Activated effector memory CD4-positive, alpha-beta T cell treated with anti-CD3 and anti-CD28 coated beads, Interleukin-2, amount 50 U/mL, for 16 hours (primary cell): ENCODE measurements around the gene PEMT.

Experiments used
- DNase-seq: peaks from one replicate; pipeline ENCODE4 v3.0.0-alpha.2; 2020

The PEMT gene

DNA sequence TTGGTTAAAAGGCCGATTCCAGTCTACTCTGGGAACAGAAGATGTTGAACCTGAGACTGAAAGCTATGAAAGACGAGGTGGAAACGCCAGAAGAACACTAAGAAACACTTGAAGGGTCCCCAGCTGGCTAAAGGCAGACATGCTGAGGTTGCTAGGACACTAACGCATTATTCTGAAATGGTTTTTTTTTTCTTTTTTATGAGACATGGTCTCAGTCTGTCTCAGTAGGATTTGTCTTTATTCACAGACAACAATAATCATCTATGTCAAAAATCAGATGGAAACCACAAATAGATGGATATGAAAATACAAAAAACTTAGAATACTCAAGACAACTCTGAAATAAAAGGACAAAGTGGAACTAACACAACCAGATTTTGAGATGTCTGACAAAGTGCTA is 60.4 kb downstream of the PEMT start:
- DNase-seq, result no peak

DNA sequence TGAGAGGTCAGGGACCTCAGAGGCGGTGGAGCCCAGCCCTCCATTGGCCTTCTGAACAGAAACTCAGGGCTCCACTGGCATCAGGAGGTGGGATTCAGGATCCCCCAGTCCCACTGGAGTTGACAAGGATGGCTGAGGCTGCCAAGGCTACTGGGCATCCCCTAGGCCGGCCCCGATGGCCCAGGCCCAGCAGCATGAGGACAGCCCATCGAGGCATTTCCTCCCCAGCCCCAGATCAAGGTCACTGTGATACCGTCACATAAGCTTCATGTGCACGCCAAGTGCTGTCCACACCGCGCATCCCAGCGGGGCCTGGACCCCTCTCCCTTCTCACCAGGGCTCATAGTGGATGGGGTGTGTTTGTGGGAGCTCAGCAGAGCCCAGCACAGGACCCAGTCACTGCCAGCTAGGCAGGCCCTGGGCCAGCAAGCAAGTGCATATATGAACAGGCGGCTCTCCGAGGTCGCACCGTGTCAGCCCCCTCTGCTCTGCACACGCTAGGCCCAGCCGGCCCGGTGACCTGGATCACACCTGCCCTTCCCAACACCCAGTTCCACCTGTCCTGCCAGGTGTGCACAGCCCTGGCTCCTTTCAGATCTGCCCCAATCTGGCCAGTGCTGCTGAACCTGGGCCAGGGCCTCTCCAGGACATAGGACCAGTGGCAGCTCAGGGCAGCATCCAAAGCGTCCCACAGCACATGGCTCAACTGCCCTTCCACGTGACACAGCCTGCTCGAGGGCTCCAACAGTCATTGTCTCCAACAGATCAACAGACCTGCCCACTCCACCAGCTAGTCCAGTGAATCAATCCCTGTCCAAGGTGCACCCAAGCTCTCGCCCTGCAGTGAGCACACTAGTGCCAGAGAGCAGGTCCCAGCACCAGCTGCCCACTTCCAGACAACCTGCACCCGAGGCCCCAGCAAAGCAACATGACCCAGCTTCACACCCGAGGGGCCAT is 62.5 kb downstream of the PEMT start:
- no peak for DNase-seq

DNA sequence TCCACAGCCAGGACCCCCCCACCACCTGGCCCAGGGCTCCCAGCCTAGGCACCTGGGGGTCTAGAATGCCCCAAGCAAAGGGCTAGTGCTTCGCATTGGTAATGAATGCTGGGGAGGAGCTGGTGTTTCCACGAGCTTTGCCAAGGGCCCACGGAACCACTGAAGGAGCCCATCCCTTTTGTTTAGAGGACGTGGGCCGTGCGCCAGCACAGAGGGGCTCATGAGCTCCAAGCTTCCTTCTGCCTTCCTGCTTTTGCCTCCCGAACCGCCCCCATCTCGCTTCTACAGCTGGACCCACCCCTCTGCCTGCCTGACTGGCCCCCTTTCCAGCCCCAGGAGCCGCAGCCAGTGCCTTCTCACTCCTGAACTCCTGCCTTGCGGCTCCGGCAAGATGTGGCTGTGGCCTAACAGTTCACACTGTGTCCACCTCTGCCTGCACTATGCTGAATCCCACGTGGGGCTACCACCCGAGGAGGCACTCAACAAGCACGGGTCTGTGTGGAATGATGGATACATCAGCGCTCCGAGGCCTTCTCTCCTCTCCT is 63.5 kb downstream of the PEMT start:
- no peak for DNase-seq

DNA sequence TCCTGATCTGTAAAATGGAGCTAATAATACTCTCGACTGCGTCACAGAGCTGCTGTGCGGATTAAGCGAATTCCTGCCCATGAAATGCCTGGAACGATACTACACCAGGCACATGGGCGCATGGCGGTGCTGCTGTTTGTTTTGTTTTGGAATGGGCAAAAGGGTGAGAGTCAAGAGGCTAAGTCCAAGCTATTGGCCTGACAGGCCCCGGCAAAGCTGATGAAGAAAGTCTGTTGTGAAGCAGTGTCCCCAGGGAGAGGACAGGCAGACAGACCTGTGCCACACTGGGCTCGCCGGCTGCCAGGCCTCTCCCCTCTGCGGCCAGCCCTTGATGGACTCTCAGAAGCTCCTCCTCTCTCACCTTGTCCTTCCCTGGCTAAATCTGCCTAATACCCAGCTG is 64.0 kb downstream of the PEMT start:
- no peak for DNase-seq

DNA sequence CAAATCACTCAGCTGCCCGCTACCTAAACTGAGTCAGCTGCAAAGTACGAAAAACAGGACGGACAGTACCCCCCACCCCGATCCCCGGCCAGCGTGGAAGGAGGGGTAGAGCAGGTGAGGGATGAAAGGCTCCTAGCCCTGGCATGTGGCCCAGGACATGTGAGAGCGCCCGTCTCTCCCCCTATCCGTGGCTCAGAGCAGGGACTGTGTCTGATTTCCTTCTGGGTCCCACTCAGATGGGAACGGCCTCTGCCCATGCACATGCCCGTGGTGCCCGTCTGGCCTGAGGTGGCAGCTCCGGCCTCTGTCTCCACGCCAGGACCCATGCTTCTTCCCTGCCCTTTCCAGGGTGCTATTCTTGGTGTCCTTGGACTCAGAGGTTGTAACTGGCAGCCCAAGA is 65.1 kb downstream of the PEMT start:
- DNase-seq, result no peak

DNA sequence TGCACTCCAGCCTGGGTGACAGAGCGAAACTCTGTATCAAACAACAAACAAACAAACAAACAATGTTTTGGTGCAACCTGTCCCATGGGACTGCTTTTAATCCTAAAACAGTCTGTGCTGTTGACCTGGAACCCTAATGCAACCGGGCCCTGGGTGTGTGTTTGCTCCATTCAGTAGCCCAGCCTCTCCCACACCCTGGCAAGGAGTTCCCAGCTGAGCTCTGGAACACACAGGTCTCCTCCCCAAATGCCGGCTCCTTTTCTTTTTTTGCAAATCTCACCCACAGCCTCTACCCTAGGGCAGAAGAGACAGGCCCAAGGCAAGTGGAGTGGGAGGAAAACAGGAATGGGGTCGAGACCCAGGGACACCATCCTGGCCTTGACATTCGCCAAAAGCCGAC is 65.6 kb downstream of the PEMT start:
- no peak for DNase-seq

DNA sequence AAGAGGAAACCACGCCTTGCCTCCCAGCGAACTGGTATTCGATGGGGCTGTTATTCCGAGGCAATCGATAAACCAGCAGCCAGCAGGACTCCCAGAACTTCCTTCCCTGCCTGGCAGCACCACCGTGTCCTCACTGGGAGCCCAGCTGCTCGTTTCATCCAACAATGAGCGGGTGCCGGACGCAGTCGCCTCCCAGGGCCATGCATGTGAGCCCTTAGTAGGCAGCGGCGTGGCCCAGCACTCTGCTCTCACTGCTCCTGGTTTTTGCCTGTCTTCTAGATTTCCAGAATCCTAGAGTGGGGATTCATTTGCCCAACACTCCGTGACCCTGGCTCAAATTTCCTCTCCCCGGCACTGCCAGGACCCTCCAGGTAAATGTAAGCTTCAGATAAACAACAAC is 66.2 kb downstream of the PEMT start:
- DNase-seq, result no peak

DNA sequence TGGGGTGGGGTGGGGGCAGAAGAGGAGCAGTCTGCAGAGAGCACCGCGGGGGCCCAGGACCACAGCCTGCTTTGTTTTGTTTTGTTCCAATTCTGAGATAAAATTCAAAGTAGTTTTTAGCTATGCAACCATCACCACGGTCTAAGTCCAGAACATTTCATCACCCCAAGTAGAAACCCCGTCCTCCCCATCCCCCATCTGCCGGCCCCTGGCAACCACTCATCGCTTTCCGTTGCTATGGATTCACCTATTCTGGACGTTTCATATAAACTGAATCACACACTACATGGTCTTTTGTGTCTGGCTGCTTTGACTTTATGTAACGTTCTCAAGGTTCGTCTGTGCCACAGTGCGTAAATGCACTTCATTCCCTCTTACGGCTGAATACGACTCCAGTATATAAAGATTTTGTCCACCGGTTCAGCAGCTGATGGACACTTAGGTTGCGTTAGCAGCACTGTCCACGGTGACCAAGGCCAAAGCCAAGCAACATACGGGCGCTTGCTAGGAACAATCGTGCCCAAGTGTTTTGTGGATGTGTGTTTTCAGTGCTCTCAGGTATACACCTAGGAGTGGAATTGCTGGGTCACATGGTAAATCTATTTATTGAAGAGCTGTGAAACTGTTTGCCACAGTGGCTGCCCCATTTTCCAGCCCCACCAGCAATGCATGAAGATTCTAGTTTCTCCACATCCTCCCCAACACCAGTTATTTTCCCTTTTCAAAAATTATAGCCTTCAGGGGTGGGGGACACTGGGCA is 67.6 kb downstream of the PEMT start:
- no peak for DNase-seq

DNA sequence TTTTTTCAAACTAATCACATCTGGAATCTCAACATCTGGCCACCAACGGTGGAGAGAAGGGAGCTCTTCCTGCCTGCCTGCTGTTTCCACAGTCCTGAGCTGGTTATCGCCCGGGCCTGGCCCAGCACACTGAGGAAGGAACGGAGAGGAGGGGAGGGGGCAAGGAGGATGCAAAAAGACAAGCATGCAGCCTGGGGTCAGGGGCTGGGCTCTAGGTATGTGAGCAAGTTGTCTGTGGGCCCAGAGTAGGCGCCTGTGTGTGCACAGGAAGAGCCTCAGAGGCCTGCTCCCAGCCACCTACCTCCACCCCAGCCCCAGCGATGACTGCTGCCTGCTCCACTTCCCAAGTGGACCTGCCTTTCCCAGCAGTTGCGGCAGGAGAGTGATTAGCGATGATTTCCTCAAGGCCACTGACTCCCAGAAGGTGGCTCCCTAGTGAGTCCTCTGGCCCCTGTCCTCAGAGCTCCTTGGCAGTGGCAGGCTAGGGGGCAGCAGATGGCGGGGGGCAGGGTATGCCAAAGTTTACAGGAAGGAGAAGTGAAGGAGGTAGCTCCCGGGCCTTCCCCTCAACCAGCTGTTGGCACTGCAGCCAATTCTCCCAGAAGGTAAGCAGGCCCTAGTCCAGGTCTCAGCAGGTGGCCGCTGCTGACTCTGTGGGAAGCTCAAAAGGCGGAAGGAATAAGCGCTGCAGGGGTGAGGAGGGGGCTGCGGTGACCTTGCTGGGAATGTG is 68.3 kb downstream of the PEMT start:
- no peak for DNase-seq

DNA sequence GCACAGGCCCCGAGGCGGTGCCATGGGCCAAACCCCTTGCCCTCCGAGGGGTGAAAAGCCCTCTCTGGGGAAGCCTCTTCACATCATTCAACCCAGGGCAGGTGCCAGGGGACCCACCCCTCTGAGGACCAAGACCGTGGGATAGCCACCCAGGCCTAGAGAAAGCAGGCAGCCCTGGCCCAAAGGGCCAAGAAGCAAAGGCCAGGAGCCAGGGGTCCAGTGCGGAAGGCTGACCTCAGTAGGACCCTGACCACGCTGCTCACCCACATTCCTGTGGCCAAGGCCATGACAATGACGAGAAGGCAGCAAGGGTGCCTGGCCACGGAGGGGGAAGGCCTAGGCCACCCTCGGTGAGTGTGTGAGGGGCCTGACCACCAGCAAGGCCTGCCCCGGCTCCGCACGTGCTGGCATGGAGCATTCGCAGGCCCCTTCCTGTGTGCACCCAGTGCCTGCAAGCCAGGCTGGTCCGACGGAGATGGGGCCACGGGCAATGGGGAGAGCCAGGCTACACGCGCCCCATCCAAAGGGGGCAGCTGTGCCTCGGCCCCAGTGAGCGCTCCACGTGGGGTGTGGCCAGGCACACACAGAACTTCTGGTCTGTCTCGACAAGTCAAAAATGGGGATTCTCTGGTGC is 70.8 kb downstream of the PEMT start:
- no peak for DNase-seq

DNA sequence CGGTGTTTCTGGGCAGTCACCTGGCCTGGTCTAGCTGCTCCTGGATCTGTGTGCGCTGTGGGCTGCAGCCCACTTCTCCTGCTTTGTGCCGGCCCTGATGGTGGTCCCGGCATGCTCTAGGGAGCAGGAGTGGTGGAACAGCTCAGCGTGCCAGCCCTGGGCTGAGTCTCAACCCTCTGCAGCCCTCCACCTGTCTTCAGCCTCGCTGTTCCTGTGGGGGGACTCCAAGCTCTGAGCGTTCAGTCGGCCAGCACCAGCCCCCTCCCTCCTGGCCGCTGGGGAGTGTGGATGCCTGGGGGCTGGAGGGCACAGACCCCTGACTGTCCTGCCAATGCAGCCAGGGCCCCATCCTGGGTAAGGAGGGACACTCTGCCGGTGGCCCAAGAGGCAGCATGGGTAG is 71.6 kb downstream of the PEMT start:
- DNase-seq, result no peak

DNA sequence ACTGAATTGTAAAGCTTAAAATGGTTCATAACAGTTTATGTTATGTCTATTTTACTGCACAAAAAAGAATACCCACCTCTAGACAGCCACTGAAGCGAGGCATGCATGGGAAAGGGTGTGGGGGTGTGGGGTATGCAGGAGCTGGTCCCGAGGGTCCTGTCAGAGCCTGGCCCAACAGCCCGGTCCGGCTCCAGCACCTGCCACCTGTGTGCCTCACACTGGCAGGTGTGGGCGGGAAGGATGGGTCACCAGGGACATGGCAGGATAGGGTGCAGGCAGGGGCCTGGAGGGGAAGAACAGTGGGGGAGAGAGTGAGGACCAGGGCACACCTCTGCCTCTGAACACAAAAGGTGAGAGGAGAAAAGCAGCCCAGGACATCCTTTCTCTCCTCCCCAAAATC is 72.6 kb downstream of the PEMT start:
- DNase-seq, result no peak

DNA sequence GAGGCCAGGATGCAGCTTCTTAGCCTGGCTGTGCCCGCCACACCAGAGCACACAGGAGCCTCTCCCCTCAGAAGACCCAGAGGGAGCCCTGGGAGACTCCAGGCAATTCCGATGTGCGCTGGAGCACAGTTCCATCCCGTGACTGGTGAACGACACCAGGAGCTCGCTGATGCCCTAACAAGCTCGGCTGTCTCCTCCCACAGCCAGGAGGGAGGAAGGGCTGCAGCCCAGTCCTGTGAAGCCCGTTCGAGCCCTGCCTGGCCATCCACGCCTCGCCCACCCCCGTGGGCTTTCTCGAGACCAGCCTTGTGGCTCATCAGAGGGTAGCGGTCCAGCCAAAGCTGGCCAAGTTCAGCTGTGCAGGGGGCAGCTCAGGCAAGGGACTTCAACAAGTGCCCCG is 73.5 kb downstream of the PEMT start:
- no peak for DNase-seq

DNA sequence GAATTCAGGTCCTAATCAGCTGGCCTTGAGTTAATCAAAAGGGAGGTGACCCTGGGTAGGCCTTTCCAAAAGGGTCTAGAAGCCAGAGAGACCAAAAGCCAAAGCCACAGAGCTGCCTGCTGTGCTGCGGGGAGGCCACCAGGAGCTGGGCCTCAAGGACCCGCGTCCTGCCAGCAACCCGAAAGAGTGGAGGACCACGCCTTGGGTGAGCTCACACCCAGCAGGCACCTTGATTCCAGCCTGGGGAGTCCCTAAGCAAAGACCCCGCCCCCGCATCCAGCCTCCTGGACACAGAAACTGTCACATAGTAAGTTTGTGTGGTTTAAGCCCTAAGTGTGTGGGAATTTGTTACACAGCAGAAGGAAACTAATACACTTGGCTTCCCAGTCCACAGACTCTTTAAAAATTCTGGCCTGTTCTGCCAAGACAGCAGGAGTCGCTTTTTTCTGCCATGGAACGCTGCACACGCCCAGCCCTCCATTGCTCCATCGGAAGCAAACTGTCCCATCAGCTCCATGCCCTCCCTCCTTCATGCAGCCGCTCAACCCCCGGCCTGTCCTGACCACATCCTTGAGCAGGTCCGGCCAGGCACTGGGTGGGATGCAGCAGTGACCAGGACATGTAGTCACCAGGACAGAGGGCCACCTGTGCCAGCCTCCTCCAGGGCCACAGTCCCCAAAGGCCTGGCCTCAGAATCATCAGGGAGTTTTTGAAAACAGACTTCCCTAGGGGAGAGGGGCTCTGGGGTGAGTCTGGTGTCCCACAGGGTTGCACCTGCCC is 74.4 kb downstream of the PEMT start:
- no peak for DNase-seq

DNA sequence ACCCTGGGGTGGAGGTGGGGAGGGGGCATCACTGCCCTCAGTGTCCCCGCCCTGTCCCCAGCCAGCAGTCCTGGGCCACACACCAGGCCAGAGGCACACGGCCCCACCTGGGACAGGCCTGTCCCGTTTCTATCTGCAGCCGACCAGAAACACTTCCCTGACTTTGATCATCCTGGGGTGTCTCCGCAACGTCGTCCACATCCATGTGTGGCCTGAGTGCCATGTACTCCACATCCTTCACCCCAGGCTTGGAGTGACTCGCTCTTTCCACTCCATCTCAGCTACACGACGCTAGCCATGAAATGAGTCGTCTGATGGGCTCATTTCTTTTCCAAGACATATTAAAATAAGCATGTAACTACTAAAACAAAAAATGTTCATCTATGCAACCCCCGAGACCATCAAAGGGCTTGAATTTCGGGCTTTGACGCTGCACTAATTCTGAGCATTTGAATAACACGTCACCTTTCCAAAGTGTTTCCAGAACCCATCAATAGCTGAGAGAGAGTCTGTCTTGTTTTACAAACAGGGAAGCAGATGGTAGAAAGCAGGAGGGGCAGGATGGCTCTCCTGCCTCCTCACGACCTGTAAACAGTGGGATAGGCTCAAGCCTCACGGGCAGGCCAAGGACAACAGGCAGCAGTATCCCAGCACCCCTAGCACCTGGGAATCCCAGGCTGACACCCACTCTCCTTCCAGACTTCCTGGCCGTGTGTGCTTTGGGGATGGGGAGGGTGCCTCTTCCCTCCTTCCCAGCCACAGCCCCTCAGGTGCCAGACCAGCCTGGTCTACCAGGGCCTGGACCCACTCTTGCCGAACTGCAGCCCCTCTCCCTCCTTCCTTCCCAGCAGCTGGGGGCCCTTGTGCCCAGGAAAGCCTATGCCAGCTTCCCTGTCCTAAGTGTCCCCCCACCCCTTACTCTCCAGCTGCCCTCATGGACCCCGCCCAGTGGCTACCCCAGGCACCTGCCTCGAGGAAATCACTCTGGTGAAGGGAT is 75.3 kb downstream of the PEMT start:
- DNase-seq, result no peak

DNA sequence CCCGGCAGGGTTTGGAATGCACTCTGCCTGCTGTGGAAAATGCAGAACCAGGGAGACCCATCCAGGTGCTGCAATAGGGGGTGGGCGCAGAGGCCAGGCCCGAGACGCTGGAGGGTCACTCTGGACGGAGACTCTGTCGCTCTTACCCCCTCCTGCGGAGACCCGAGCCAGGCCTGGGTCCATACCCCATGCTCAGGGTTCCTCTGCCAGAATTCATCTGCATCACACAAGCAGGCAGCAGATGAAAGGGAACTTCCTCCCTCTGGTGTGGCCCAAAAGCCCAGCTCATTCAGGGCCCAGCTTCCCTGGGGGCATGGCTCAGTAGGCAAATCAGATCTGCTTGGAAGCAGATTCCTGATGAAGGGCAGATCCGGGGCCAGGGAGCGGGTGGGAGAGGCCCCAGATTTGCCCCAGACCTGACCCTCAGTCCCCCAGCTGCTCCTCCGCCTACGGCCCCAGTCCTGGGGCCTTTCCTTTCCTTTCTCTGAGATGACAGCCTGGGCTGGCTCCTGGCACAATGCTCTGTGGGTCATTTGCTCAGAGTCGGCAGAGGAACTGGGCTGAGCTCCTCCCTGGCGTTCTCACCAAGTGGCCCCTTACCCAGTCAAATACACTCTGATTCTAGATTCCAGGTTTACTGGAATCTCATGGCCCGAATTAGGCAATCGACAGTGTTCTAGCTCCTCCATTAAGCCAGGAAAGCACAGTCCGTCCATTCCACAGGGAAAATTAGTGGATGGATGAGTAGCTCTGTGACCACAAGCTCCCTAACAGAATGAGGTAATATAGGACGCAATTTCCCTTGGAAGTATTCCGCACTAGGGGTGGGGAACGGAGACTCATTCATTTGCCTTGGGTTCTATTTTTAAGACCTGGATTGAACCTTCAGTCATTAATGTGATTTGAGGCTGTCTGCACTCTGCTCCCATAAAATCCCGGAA is 76.2 kb downstream of the PEMT start:
- no peak for DNase-seq

DNA sequence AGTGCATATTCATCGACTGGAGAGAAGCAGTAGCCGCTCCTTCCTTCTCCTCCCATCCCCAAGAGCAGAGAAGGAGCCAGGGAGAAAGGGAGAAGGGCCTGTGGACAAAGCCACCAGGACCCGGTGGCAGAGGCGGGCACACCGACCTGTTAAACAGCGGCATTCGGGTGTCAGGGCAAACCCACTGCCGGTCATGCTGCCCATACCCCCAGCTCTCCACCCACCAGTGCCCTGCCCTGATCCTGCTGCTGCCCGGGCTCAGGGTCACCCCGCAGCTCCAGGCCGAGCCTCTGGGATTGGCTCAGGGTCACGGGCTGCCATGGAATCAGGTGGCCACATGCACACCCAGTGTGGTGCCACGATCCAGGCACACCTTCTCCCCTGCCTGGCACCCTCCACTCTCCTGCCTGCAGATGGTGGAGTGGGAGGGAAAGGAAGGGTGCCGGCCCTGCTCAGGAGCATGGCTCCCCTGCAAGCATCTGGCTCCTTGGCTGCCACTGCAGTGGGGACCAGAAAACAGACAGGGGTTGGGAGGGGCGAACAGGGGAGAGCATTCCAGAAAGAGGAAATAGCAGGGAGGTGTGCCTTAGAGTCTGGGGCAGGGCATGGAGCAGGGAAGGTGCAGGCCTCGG is 77.0 kb downstream of the PEMT start:
- no peak for DNase-seq

DNA sequence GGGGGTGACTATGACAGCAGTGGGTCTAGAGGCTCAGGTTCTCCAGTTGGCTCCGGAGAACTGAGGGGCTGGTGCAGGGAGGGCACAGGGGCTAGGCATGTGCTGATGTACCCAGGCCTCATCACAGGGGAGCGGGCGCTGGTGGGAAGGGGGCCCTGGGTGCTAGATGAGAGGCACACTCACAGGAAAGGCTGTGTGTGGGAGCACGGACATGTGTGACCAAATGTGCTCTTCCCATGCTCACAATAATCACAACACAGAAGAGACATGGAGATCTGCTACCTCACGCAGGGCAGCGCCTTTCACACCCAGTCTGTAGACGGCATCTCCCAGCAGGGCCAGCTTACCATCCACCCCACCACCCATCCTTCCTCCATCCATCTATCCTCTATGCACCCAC is 77.9 kb downstream of the PEMT start:
- no peak for DNase-seq

DNA sequence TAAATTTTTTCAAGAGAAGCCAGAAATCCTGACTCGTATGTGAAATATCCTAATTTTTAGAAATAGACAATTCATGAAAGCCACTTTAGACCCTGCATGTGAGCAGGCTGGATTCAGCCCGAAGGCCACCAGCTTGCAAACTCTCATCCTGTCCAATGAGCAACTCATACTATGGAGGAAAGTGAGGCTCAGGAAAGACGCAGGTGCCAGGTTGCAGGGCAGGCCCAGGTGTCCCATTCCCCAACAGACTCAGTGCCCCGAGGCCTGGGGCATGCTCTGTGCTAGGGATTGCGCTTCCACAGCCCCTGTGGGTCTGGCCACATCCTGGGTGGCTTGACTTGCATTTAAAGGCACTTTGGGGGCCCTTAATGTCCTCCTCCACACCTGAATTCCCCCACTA is 78.6 kb downstream of the PEMT start:
- DNase-seq, result no peak
